Measurements from ENCODE around the gene RPL35. TPM values are rescaled to one million over a fixed set of nuclear protein-coding genes. Genes with fewer than 3 reads are reported as not detected.
"Not testable (repeated sequence)": the region's sequence is repeated elsewhere in the genome, so short reads cannot be mapped to it uniquely, and the experiment has no call there.

Gene RPL35
- total RNA-seq, 1 donor from 2014 or later: 2,123 TPM

DNA sequence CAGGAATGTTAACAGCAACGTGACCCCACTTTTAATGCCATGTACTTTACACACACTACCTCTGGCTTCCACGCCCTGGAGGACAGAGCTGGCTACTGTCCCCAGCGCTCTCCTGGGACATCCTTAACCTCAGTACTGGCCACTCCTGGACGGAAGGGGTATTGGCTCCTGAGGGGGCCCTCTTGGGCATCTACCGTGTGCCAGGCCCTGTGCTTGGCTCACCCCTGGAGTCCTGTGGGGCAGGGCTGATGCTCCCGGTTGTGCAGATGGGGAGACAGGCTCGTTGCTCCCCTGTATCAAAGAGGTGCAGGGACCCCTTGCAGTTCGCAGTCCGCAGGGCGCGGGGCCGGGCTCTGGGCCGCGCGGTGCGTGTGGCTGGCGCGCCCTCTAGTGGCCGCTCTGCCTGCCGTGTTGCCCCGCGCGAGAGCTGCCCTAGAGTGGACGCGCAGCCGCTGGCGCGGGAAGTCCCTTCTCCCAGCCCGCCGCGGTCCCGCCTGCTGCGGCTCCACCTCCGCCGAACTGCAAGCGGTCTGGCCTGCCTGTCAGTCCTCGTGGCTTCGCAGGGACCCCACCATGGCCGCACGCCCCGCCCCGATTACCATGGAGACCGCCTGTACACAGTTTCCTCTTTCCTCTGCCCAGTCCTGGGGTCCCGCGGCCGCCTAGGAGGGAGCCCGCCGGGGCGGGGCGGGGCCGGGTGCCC is 8.8 kb downstream of the RPL35 start, which contains the start of gene WDR38:
Gene WDR38, plus strand, starts transcription at position 632 of the 703 bp plus-strand sequence. CDS start 72 bp downstream, outside the sequence.
- H3K27ac ChIP-seq: peak within 1 kb of the TSS; percentile 28 to 50
- DNase-seq (ENCODE audit: low spot score in 2 of 2): peak; percentile 28 to 85

GRCh38 chr9:124852121-124852828 is 9.5 kb downstream of the RPL35 start:
- intact Hi-C loops (cut with DNase I): loop anchor here (10.0 kb wide), 1 partner anchor 197 kb away; no protein-coding TSS in a partner anchor
- Histone ChIP-seq H3K4me3 (peak overlapping the region; percentile 57 to 60), H3K9me3 (no peaks in the 10 kb centered on the region), H3K4me1 (peaks cover 7 to 11% of the 10 kb centered on the region in 2 donors), H3K27me3 (no peaks in the 10 kb centered on the region), H3K27ac (peak overlapping the region in 1 of 2 donors; percentile 50), H3K36me3 (peaks cover under 1 to 7% of the 10 kb centered on the region in 2 donors)
- TF ChIP-seq CTCF (IDR thresholded peaks at IDR 0.05): no peak
- no peak for DNase-seq (ENCODE audit: low spot score in 2 of 2)

More for the DNA sequence above, 8.8 kb downstream of the RPL35 start, which contains the start of gene WDR38:
- peak within 1 kb of the TSS; percentile 57 to 60 for H3K4me3 ChIP-seq
- no peaks in the 10 kb centered on the region for H3K27me3 ChIP-seq
- peak; percentile 92 to 98 (median 97) for TF ChIP-seq CTCF (IDR thresholded peaks at IDR 0.05)
- intact Hi-C loops (cut with DNase I): loop anchor here (1.0 to 10.0 kb wide), 3 partner anchors 8 to 198 kb away; partner anchors contain the start of gene RPL35
- peaks cover 8 to 14% of the 10 kb centered on the region in 2 donors for H3K36me3 ChIP-seq
- peaks cover 7 to 11% of the 10 kb centered on the region in 2 donors for H3K4me1 ChIP-seq
- H3K9me3 ChIP-seq: no peaks in the 10 kb centered on the region

- Histone ChIP-seq H3K27ac (no peak overlapping the region), H3K4me3 (no peak overlapping the region), H3K36me3 (no peaks in the 10 kb centered on the region), H3K9me3 (no peaks in the 10 kb centered on the region), H3K27me3 (no peaks in the 10 kb centered on the region), H3K4me1 (peaks cover 7 to 11% of the 10 kb centered on the region in 2 donors)
- no peak for DNase-seq (ENCODE audit: low spot score in 2 of 2)
- no peak for TF ChIP-seq CTCF (IDR thresholded peaks at IDR 0.05)
- intact Hi-C loops (cut with DNase I): loop anchor here (10.0 kb wide), 1 partner anchor 195 kb away; no protein-coding TSS in a partner anchor
Observed at GRCh38 chr9:124849801-124850200, 12.0 kb downstream of the RPL35 start.

- Histone ChIP-seq H3K9me3 (no peaks in the 10 kb centered on the region), H3K4me3 (no peak overlapping the region), H3K4me1 (peaks cover 0 to 1% of the 10 kb centered on the region in 2 donors), H3K27me3 (no peaks in the 10 kb centered on the region), H3K27ac (no peak overlapping the region), H3K36me3 (no peaks in the 10 kb centered on the region)
- intact Hi-C loops (cut with DNase I): no loop called here
- DNase-seq (ENCODE audit: low spot score in 2 of 2): no peak
- TF ChIP-seq CTCF (IDR thresholded peaks at IDR 0.05): no peak
Observed at GRCh38 chr9:124846969-124847368, 14.8 kb downstream of the RPL35 start.

GRCh38 chr9:124846467-124846866 is 15.3 kb downstream of the RPL35 start:
- H3K27ac ChIP-seq; H3K4me1 ChIP-seq; intact Hi-C loops (cut with DNase I); H3K9me3 ChIP-seq; H3K27me3 ChIP-seq; DNase-seq (ENCODE audit: low spot score in 2 of 2); H3K4me3 ChIP-seq; H3K36me3 ChIP-seq: not testable (repeated sequence)

DNA sequence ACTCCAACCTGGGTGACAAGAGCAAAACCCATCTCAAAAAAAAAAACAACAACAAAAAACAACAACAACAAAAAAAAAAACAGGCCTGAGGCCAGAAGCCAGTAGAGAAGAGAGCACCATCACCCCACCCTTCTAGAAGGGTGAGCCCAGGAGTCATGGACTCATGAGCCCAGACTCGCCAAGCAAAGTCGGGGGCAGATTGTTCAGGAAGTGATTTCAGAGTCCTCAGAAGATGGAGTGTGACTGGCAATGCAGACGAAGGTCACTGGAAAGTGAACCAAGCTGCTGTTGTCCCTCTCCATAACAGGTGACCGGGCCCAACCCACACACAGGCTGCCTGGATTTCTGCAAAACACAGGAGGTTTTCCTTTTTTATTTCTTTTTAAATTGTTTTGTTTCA is 17.5 kb downstream of the RPL35 start:
- H3K9me3 ChIP-seq: no peaks in the 10 kb centered on the region
- H3K27me3 ChIP-seq: no peaks in the 10 kb centered on the region
- TF ChIP-seq CTCF (IDR thresholded peaks at IDR 0.05): no peak
- H3K36me3 ChIP-seq: no peaks in the 10 kb centered on the region
- intact Hi-C loops (cut with DNase I): no loop called here
- no peaks in the 10 kb centered on the region for H3K4me1 ChIP-seq
- no peak for DNase-seq (ENCODE audit: low spot score in 2 of 2)
- H3K4me3 ChIP-seq: no peak overlapping the region
- no peak overlapping the region for H3K27ac ChIP-seq

Data from ascending aorta (tissue), 2 donors.